ENCODE results near the gene NEK7. TPM values are rescaled to one million over a fixed set of nuclear protein-coding genes. Genes with fewer than 3 reads are reported as not detected.

NEK7 gene
- polyA plus RNA-seq, 1 donor (not counting 4 experiments of a cell fraction or from before 2014, with no cell fraction given), result 56.8 TPM

DNA sequence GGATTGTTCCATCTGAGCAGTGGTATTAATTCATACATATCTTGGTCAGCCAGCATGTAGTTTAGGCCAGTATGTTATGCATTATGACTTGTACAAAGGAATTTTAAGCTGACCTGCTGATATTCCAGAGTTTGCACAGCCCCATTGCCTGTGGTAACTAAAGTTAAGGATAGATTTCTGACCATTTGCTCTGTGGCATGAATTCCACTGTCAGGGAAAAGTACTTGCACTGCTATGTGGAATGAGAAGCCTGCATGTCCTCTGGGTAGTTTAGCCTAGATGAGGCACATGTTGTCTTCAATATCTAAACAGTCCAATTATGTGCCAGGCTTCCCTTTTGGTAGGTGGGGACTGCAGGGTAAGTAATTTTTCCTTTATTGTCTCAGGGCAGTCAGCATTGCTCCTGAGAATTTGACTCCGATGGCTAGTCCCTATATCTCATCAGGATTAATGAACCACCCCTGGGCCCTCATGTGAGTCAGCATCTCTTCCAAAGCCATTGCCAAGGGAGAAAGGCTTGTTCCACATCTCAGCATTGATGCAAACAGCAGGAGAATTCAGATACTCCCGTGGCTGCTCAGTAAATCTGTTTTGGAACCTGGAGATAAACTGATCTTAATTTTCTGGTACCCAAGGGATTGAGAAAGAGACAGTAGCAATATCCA lies 30.2 kb downstream of the NEK7 start:
- TF ChIP-seq EZH2 (IDR thresholded peaks at IDR 0.05; ENCODE audit: low read length), result no peak
- TF ChIP-seq, protein P1, sequence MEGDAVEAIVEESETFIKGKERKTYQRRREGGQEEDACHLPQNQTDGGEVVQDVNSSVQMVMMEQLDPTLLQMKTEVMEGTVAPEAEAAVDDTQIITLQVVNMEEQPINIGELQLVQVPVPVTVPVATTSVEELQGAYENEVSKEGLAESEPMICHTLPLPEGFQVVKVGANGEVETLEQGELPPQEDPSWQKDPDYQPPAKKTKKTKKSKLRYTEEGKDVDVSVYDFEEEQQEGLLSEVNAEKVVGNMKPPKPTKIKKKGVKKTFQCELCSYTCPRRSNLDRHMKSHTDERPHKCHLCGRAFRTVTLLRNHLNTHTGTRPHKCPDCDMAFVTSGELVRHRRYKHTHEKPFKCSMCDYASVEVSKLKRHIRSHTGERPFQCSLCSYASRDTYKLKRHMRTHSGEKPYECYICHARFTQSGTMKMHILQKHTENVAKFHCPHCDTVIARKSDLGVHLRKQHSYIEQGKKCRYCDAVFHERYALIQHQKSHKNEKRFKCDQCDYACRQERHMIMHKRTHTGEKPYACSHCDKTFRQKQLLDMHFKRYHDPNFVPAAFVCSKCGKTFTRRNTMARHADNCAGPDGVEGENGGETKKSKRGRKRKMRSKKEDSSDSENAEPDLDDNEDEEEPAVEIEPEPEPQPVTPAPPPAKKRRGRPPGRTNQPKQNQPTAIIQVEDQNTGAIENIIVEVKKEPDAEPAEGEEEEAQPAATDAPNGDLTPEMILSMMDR (optimal IDR thresholded peaks at IDR 0.05 in 1 of 3, IDR thresholded peaks at IDR 0.05 in 1 of 3, conservative IDR thresholded peaks at IDR 0.05 in 1 of 3; ENCODE audit: extremely low read depth in 1 of 3, insufficient read depth in 2 of 3, low read length in 3 of 3), result no peak
- Histone ChIP-seq H3K4me1 (ENCODE audit: control insufficient read depth, extremely low read depth, insufficient read depth, low read length) (peaks cover 13% of the 10 kb centered on the region), H2AFZ (ENCODE audit: control insufficient read depth, low read length) (no peak overlapping the region), H3K27me3 (ENCODE audit: control insufficient read depth, extremely low read depth, insufficient read depth, low read length) (no peaks in the 10 kb centered on the region), H3K79me2 (ENCODE audit: control insufficient read depth, insufficient read depth, low read length) (peaks cover 76% of the 10 kb centered on the region), H3K9ac (ENCODE audit: control insufficient read depth, extremely low read depth, insufficient read depth, low read length) (no peak overlapping the region), H3K9me1 (ENCODE audit: control insufficient read depth, extremely low read depth, insufficient read depth, low read length) (peaks cover 5% of the 10 kb centered on the region), H3K4me3 (ENCODE audit: control insufficient read depth in 2 of 3, extremely low read depth in 1 of 3, insufficient read depth in 2 of 3, low read depth in 1 of 3, low read length in 3 of 3) (no peak overlapping the region), H3K36me3 (ENCODE audit: control insufficient read depth in 2 of 2, extremely low read depth in 1 of 2, insufficient read depth in 2 of 2, low read length in 2 of 2) (no peaks in the 10 kb centered on the region), H3K9me3 (ENCODE audit: control insufficient read depth, low read depth, low read length) (no peaks in the 10 kb centered on the region), H3K4me2 (ENCODE audit: control insufficient read depth, extremely low read depth, insufficient read depth, low read depth, low read length) (peak overlapping the region; percentile 55), H4K20me1 (ENCODE audit: control insufficient read depth, extremely low read depth, insufficient read depth, low read length) (no peaks in the 10 kb centered on the region), H3K27ac (ENCODE audit: control insufficient read depth, insufficient read depth, low read length) (no peak overlapping the region)
- DNase-seq (ENCODE audit: low read depth, low spot score) (no peak), FAIRE-seq (no peak)
- dilution Hi-C loops (cut with MboI; ENCODE audit: extremely low pct_ligation_motif_present, low sequenced_read_pairs), result no loop called here

DNA sequence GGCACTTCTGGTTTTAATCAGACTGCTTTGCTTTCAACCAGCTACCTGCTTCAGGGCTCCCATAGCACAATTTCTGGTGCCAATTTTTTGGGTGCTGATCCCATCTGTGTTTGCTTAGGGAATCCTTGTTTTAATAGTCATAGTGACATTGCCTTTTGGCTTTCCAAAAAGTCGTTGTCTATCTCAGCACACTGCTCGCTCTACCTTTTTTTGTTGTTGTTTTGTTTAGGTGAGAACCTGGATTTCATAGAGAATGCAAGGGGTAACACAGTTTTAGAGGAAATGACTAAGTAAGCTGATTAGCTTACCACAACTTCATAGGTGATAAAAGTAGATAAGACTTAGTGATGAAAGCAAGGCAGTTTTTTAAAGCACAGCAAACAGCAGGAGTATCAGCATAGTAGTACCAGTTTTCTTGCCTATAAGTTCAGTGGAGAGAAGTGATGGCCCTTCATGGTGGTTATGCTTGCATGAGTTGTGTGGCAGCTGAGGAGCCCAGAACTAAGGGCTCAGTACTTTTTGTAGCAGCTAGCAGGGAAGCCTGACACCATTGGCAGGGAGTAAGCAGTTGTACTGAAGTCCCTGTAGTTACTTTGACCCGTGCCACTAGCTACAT lies 31.3 kb downstream of the NEK7 start:
- peaks cover 5% of the 10 kb centered on the region for H3K9me1 ChIP-seq (ENCODE audit: control insufficient read depth, extremely low read depth, insufficient read depth, low read length)
- H3K27ac ChIP-seq (ENCODE audit: control insufficient read depth, insufficient read depth, low read length), result peak overlapping the region; percentile 28
- no peak for TF ChIP-seq EZH2 (IDR thresholded peaks at IDR 0.05; ENCODE audit: low read length)
- TF ChIP-seq, protein P1 (optimal IDR thresholded peaks at IDR 0.05 in 1 of 3, IDR thresholded peaks at IDR 0.05 in 1 of 3, conservative IDR thresholded peaks at IDR 0.05 in 1 of 3; ENCODE audit: extremely low read depth in 1 of 3, insufficient read depth in 2 of 3, low read length in 3 of 3), result no peak
- H3K4me2 ChIP-seq (ENCODE audit: control insufficient read depth, extremely low read depth, insufficient read depth, low read depth, low read length), result peak overlapping the region; percentile 55
- H3K9me3 ChIP-seq (ENCODE audit: control insufficient read depth, low read depth, low read length), result no peaks in the 10 kb centered on the region
- H4K20me1 ChIP-seq (ENCODE audit: control insufficient read depth, extremely low read depth, insufficient read depth, low read length), result no peaks in the 10 kb centered on the region
- DNase-seq (ENCODE audit: low read depth, low spot score) (no peak), FAIRE-seq (peak; percentile 64)
- H2AFZ ChIP-seq (ENCODE audit: control insufficient read depth, low read length), result no peak overlapping the region
- dilution Hi-C loops (cut with MboI; ENCODE audit: extremely low pct_ligation_motif_present, low sequenced_read_pairs), result no loop called here
- no peaks in the 10 kb centered on the region for H3K36me3 ChIP-seq (ENCODE audit: control insufficient read depth in 2 of 2, extremely low read depth in 1 of 2, insufficient read depth in 2 of 2, low read length in 2 of 2)
- no peak overlapping the region for H3K4me3 ChIP-seq (ENCODE audit: control insufficient read depth in 2 of 3, extremely low read depth in 1 of 3, insufficient read depth in 2 of 3, low read depth in 1 of 3, low read length in 3 of 3)
- peaks cover 70% of the 10 kb centered on the region for H3K79me2 ChIP-seq (ENCODE audit: control insufficient read depth, insufficient read depth, low read length)
- peaks cover 13% of the 10 kb centered on the region for H3K4me1 ChIP-seq (ENCODE audit: control insufficient read depth, extremely low read depth, insufficient read depth, low read length)
- H3K9ac ChIP-seq (ENCODE audit: control insufficient read depth, extremely low read depth, insufficient read depth, low read length), result no peak overlapping the region
- no peaks in the 10 kb centered on the region for H3K27me3 ChIP-seq (ENCODE audit: control insufficient read depth, extremely low read depth, insufficient read depth, low read length)

Measured in keratinocyte (primary cell).